SK-N-SH (cell line): Measurements from ENCODE around the gene NPAT. TPM values are rescaled to one million over a fixed set of nuclear protein-coding genes. Genes with fewer than 3 reads are reported as not detected.

Source experiments
- CTCF ChIA-PET: fragments of 300-600, 350-600 bp; formaldehyde crosslinking; extraction: SDS; loops from one replicate; lab custom pipeline; 2021; lab: Yijun Ruan, JAX
- POLR2A ChIA-PET: fragments of 350-600 bp; sonication (Branson Sonifier 250); formaldehyde crosslinking; extraction: SDS; loops from one replicate; lab custom pipeline; 2020; ENCODE audit warnings: antibody characterized with exemption, inconsistent platforms; lab: Yijun Ruan, JAX
- DNase-seq: peaks from one replicate; pipeline ENCODE4 v3.0.0; 2012
- H2AFZ ChIP-seq: fragments of 200-600 bp; sonication (generic); 2 replicates; pipeline ENCODE4 v1.8.1; 2016; ENCODE audit warnings: antibody characterized with exemption, mild to moderate bottlenecking, low read depth
- H3F3A ChIP-seq: fragments of 200-600 bp; sonication (generic); replicated peaks from 2 replicates; pipeline ENCODE3; 2016; ENCODE audit warnings: antibody characterized with exemption, mild to moderate bottlenecking; ENCODE audit not compliant: insufficient read depth
- H3K27ac ChIP-seq, 2 experiments: fragments of 200-500 bp in 1 of 2; fragments of 200-600 bp in 1 of 2; sonication (Bioruptor generic) in 1 of 2; sonication (generic), shearing (Covaris generic) in 1 of 2; 2 replicates each; pipeline versions ENCODE4 v1.5.1 to v1.6.1; 2014 to 2016; ENCODE audit warnings: low read depth in 2 of 2, inconsistent platforms in 1 of 2, low read length in 1 of 2, mild to moderate bottlenecking in 1 of 2, mixed read lengths in 1 of 2
- H3K27me3 ChIP-seq: fragments of 200-600 bp; sonication (generic), shearing (Covaris generic); 2 replicates; pipeline ENCODE4 v1.6.1; 2016; ENCODE audit warnings: mixed run types; ENCODE audit not compliant: insufficient read depth
- H3K36me3 ChIP-seq, 2 experiments: fragments of 200-500 bp in 1 of 2; fragments of 200-600 bp in 1 of 2; sonication (Bioruptor generic) in 1 of 2; sonication (generic) in 1 of 2; replicated peaks in 1 of 2; 2 replicates each; pipeline versions ENCODE3 to v1.5.1; 2014 to 2016; ENCODE audit warnings: low read length in 1 of 2, mild to moderate bottlenecking in 1 of 2; ENCODE audit not compliant: insufficient read depth in 2 of 2, control insufficient read depth in 1 of 2
- H3K4me1 ChIP-seq, 2 experiments: fragments of 200-500 bp in 1 of 2; fragments of 200-600 bp in 1 of 2; sonication (Bioruptor generic) in 1 of 2; sonication (generic), shearing (Covaris generic) in 1 of 2; 2 replicates each; pipeline versions ENCODE4 v1.5.1 to v1.6.1; 2014 to 2016; ENCODE audit warnings: low read depth in 1 of 2, low read length in 1 of 2, mixed run types in 1 of 2; ENCODE audit not compliant: insufficient read depth in 2 of 2, control insufficient read depth in 1 of 2
- H3K4me2 ChIP-seq: fragments of 200-600 bp; sonication (generic), shearing (Covaris generic); 2 replicates; pipeline ENCODE4 v1.6.1; 2017; ENCODE audit warnings: mixed run types
- H3K4me3 ChIP-seq, 2 experiments: fragments of 200-500 bp in 1 of 2; fragments of 200-600 bp in 1 of 2; sonication (Bioruptor generic) in 1 of 2; sonication (generic), shearing (Covaris generic) in 1 of 2; 2 replicates each; pipeline versions ENCODE4 v1.5.1 to v1.8.1; 2014 to 2016; ENCODE audit warnings: low read depth in 2 of 2, inconsistent platforms in 1 of 2, low read length in 1 of 2, mild to moderate bottlenecking in 1 of 2, mixed read lengths in 1 of 2, moderate library complexity in 1 of 2
- H3K79me2 ChIP-seq: fragments of 200-600 bp; sonication (generic); 2 replicates; pipeline ENCODE4 v1.8.1; 2017; ENCODE audit warnings: mild to moderate bottlenecking; ENCODE audit not compliant: insufficient read depth
- H3K9ac ChIP-seq: fragments of 200-600 bp; sonication (generic); 2 replicates; pipeline ENCODE4 v1.6.1; 2017; ENCODE audit warnings: mixed run types
- H3K9me2 ChIP-seq: fragments of 200-600 bp; sonication (generic); 2 replicates; pipeline ENCODE4 v1.6.1; 2017; ENCODE audit warnings: mixed run types
- H3K9me3 ChIP-seq: fragments of 200-600 bp; sonication (generic); 2 replicates; pipeline ENCODE4 v1.6.1; 2017; ENCODE audit warnings: mixed run types, mild to moderate bottlenecking, moderate library complexity
- H4K20me1 ChIP-seq: fragments of 200-600 bp; sonication (generic); 2 replicates; pipeline ENCODE4 v1.6.1; 2017; ENCODE audit warnings: mild to moderate bottlenecking, mixed run types; ENCODE audit not compliant: insufficient read depth
- CHD2 ChIP-seq: fragments of 150-350 bp; IDR thresholded peaks from 2 replicates; pipeline ENCODE4 v1.6.1; 2018; ENCODE audit warnings: low read length; ENCODE audit not compliant: partially characterized antibody
- GATA2 ChIP-seq: sonication (generic); formaldehyde crosslinking; IDR thresholded peaks from 2 replicates; pipeline ENCODE4 v1.5.0; 2020; ENCODE audit warnings: mild to moderate bottlenecking, missing genetic modification reagents
- MAX ChIP-seq: IDR thresholded peaks from 2 replicates; pipeline ENCODE4 v1.4.0; 2012; ENCODE audit warnings: low read depth
- MEF2A ChIP-seq: IDR thresholded peaks from 2 replicates; pipeline ENCODE4 v1.4.0; 2012; ENCODE audit warnings: low read depth, borderline replicate concordance
- RFX5 ChIP-seq: IDR thresholded peaks from 2 replicates; pipeline ENCODE4 v1.6.1; 2012; ENCODE audit warnings: mild to moderate bottlenecking, improper control_type of control experiment, low read length
- RXRA ChIP-seq: IDR thresholded peaks from 2 replicates; pipeline ENCODE4 v1.4.0; 2012; ENCODE audit warnings: low read depth, mild to moderate bottlenecking, borderline replicate concordance
- SMC3 ChIP-seq: IDR thresholded peaks from 2 replicates; pipeline ENCODE4 v1.6.1; 2012; ENCODE audit warnings: low read depth, low read length, improper control_type of control experiment
- YY1 ChIP-seq: IDR thresholded peaks from 2 replicates; pipeline ENCODE4 v1.4.0; 2012; ENCODE audit warnings: low read depth, mild to moderate bottlenecking
- WGBS: methylation state at CpG from one replicate; pipeline ENCODE4 v1.1.6; 2017; ENCODE audit warnings: low lambda C conversion rate; 5-methylcytosine and 5-hydroxymethylcytosine counted together
- polyA plus RNA-seq, 3 experiments: library from polyadenylated mRNA; depleted of rRNA; stranded (reverse); fragments of >200 nt; gene quantifications; 2 replicates each; pipeline ENCODE4 v1.2.3, GENCODE V29; 2012
- TF ChIP-seq, protein P1 (sequence below): IDR thresholded peaks from 2 replicates; pipeline ENCODE4 v1.6.1; 2012; ENCODE audit warnings: mild to moderate bottlenecking, low read depth, low read length, moderate library complexity
- TF ChIP-seq, protein P2 (sequence below): fragments of 150-350 bp; IDR thresholded peaks from 2 replicates; pipeline ENCODE4 v1.6.1; 2017; ENCODE audit warnings: antibody characterized with exemption, low read length, low read depth, borderline replicate concordance
- TF ChIP-seq, protein P3 (sequence below): fragments of 200-600 bp; sonication (generic); IDR thresholded peaks from 2 replicates; pipeline ENCODE4 v1.6.1; 2017; ENCODE audit warnings: antibody characterized with exemption, mild to moderate bottlenecking, moderate library complexity

Gene NPAT
- polyA plus RNA-seq, 1 of the 3 experiments (the other 2 are of a cell fraction), result 2.1 TPM

DNA sequence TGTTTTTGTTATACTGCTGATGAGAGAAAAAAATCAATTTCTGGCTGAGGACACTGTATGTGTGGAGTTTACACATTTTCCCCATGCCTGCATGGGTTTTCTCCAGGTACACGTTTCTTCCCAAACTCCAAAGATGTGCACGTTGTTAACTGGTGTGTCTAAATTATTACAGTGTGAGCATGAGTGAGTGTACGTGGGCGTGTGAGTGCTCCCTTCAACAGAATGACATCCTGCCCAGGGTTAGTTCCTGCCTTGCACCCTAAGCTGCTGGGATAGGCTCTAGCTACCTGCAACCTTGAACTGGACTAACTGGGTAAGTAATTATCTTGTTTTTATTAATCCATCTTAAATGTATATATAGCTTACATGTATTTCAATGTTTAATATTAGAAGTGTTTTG, 5.5 kb downstream of the NPAT start:
- H4K20me1 ChIP-seq, result no peaks in the 10 kb centered on the region
- POLR2A ChIA-PET, result no interaction called here
- WGBS, result 86% methylated on average over 4 of the region's 4 CpGs
- H3K27me3 ChIP-seq, result no peaks in the 10 kb centered on the region
- CTCF ChIA-PET, result no interaction called here
- H3K4me3 ChIP-seq, result no peak overlapping the region
- no peak overlapping the region for H3K27ac ChIP-seq
- H2AFZ ChIP-seq, result no peak overlapping the region
- TF ChIP-seq YY1 (no peak), MEF2A (no peak), GATA2 (CRISPR knock-in tag) (no peak), CHD2 (no peak), RXRA (no peak), RFX5 (no peak), SMC3 (no peak), MAX (no peak)
- TF ChIP-seq, protein P1, sequence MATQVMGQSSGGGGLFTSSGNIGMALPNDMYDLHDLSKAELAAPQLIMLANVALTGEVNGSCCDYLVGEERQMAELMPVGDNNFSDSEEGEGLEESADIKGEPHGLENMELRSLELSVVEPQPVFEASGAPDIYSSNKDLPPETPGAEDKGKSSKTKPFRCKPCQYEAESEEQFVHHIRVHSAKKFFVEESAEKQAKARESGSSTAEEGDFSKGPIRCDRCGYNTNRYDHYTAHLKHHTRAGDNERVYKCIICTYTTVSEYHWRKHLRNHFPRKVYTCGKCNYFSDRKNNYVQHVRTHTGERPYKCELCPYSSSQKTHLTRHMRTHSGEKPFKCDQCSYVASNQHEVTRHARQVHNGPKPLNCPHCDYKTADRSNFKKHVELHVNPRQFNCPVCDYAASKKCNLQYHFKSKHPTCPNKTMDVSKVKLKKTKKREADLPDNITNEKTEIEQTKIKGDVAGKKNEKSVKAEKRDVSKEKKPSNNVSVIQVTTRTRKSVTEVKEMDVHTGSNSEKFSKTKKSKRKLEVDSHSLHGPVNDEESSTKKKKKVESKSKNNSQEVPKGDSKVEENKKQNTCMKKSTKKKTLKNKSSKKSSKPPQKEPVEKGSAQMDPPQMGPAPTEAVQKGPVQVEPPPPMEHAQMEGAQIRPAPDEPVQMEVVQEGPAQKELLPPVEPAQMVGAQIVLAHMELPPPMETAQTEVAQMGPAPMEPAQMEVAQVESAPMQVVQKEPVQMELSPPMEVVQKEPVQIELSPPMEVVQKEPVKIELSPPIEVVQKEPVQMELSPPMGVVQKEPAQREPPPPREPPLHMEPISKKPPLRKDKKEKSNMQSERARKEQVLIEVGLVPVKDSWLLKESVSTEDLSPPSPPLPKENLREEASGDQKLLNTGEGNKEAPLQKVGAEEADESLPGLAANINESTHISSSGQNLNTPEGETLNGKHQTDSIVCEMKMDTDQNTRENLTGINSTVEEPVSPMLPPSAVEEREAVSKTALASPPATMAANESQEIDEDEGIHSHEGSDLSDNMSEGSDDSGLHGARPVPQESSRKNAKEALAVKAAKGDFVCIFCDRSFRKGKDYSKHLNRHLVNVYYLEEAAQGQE, result no peak
- TF ChIP-seq, protein P2, sequence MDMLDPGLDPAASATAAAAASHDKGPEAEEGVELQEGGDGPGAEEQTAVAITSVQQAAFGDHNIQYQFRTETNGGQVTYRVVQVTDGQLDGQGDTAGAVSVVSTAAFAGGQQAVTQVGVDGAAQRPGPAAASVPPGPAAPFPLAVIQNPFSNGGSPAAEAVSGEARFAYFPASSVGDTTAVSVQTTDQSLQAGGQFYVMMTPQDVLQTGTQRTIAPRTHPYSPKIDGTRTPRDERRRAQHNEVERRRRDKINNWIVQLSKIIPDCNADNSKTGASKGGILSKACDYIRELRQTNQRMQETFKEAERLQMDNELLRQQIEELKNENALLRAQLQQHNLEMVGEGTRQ, result no peak
- TF ChIP-seq, protein P3, sequence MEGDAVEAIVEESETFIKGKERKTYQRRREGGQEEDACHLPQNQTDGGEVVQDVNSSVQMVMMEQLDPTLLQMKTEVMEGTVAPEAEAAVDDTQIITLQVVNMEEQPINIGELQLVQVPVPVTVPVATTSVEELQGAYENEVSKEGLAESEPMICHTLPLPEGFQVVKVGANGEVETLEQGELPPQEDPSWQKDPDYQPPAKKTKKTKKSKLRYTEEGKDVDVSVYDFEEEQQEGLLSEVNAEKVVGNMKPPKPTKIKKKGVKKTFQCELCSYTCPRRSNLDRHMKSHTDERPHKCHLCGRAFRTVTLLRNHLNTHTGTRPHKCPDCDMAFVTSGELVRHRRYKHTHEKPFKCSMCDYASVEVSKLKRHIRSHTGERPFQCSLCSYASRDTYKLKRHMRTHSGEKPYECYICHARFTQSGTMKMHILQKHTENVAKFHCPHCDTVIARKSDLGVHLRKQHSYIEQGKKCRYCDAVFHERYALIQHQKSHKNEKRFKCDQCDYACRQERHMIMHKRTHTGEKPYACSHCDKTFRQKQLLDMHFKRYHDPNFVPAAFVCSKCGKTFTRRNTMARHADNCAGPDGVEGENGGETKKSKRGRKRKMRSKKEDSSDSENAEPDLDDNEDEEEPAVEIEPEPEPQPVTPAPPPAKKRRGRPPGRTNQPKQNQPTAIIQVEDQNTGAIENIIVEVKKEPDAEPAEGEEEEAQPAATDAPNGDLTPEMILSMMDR, result no peak
- TF ChIP-seq, all 33 proteins: peak for 0
- DNase-seq, result no peak
- H3K36me3 ChIP-seq, result peaks cover 11 to 14% of the 10 kb centered on the region in 2 experiments
- H3K9me3 ChIP-seq, result no peaks in the 10 kb centered on the region
- H3K9me2 ChIP-seq, result no peaks in the 10 kb centered on the region
- peaks cover 0 to 10% of the 10 kb centered on the region in 2 experiments; a peak in 3 of 4 replicates for H3K4me1 ChIP-seq
- no peaks in the 10 kb centered on the region for H3F3A ChIP-seq
- no peak overlapping the region for H3K9ac ChIP-seq
- no peak overlapping the region for H3K4me2 ChIP-seq
- H3K79me2 ChIP-seq, result peaks cover 96% of the 10 kb centered on the region
